H1 (cell line): ENCODE data around the gene CELF1. TPM values are rescaled to one million over a fixed set of nuclear protein-coding genes. Genes with fewer than 3 reads are reported as not detected.

Source experiments
- CTCF ChIA-PET: fragments of 300-600 bp; sonication (Branson Sonifier 250); formaldehyde crosslinking; loops from one replicate; lab custom pipeline; 2021; ENCODE audit not compliant: partially characterized antibody; lab: Charles Lee
- POLR2A ChIA-PET: fragments of 300-600 bp; sonication (Branson Sonifier 250); formaldehyde crosslinking; loops from one replicate; lab custom pipeline; 2021; ENCODE audit warnings: inconsistent platforms; ENCODE audit not compliant: partially characterized antibody; lab: Charles Lee
- DNase-seq, 2 experiments: peaks; one replicate each; pipeline versions ENCODE4 v3.0.0 to v3.0.0-alpha.2; 2010 to 2022; ENCODE audit warnings: low spot score in 2 of 2, low read depth in 1 of 2, mixed read lengths in 1 of 2
- FAIRE-seq: peaks from 2 replicates; lab custom pipeline; 2011; peaks lifted over from hg19 to GRCh38; lab: Jason Lieb, UNC
- H2AFZ ChIP-seq: 2 replicates; pipeline ENCODE4 v1.8.1; 2012; ENCODE audit warnings: low read length, inconsistent platforms
- H2AK5ac ChIP-seq: 2 replicates; pipeline ENCODE4 v1.6.1; 2013; ENCODE audit warnings: low read depth, low read length
- H2BK120ac ChIP-seq: replicated peaks from 2 replicates; pipeline ENCODE3; 2013; ENCODE audit warnings: low read depth, low read length, inconsistent platforms
- H2BK12ac ChIP-seq: 2 replicates; pipeline ENCODE4 v1.6.1; 2013; ENCODE audit warnings: low read depth, low read length
- H2BK15ac ChIP-seq: 2 replicates; pipeline ENCODE4 v1.6.1; 2013; ENCODE audit warnings: low read length
- H2BK20ac ChIP-seq: 2 replicates; pipeline ENCODE4 v1.6.1; 2013; ENCODE audit warnings: low read length
- H2BK5ac ChIP-seq: 2 replicates; pipeline ENCODE4 v1.6.1; 2013; ENCODE audit warnings: low read depth, low read length
- H3K14ac ChIP-seq: 2 replicates; pipeline ENCODE4 v1.6.1; 2013; ENCODE audit warnings: inconsistent platforms; ENCODE audit not compliant: insufficient read length
- H3K18ac ChIP-seq: 2 replicates; pipeline ENCODE4 v1.6.1; 2013; ENCODE audit warnings: low read length; ENCODE audit errors: extremely low read depth
- H3K23ac ChIP-seq: 2 replicates; pipeline ENCODE4 v1.6.1; 2013; ENCODE audit warnings: inconsistent platforms; ENCODE audit not compliant: insufficient read length
- H3K23me2 ChIP-seq: 2 replicates; pipeline ENCODE4 v1.6.1; 2013; ENCODE audit warnings: low read depth, low read length
- H3K27ac ChIP-seq: 2 replicates; pipeline ENCODE4 v1.6.1; 2011; ENCODE audit warnings: low read depth, low read length, inconsistent platforms
- H3K27me3 ChIP-seq, 4 experiments: replicated peaks in 1 of 4; 1 replicate in 1 of 4; 2 replicates in 3 of 4; pipeline versions ENCODE4 v1.6.1 to v1.8.1; 2011 to 2013; ENCODE audit warnings: low read length in 3 of 4, mild to moderate bottlenecking in 3 of 4, inconsistent platforms in 2 of 4, mixed read lengths in 2 of 4, moderate library complexity in 1 of 4; ENCODE audit not compliant: control insufficient read depth in 3 of 4, insufficient read depth in 3 of 4; ENCODE audit errors: extremely low read depth in 1 of 4
- H3K36me3 ChIP-seq, 4 experiments: 2 replicates each; pipeline versions ENCODE4 v1.6.1 to v1.8.1; 2011 to 2013; ENCODE audit warnings: mild to moderate bottlenecking in 4 of 4, low read length in 3 of 4, moderate library complexity in 2 of 4, control low read depth in 1 of 4, inconsistent platforms in 1 of 4; ENCODE audit not compliant: insufficient read depth in 4 of 4, control insufficient read depth in 2 of 4
- H3K4ac ChIP-seq: replicated peaks from 2 replicates; pipeline ENCODE3; 2013; ENCODE audit warnings: low read length, low read depth, mixed read lengths, inconsistent platforms; ENCODE audit not compliant: insufficient read length
- H3K4me1 ChIP-seq, 4 experiments: replicated peaks in 1 of 4; 1 replicate in 1 of 4; 2 replicates in 3 of 4; pipeline versions ENCODE4 v1.6.1 to v1.8.1; 2011 to 2013; ENCODE audit warnings: low read length in 3 of 4, inconsistent platforms in 2 of 4, mixed read lengths in 1 of 4; ENCODE audit not compliant: insufficient read depth in 4 of 4, control insufficient read depth in 3 of 4
- H3K4me2 ChIP-seq, 2 experiments: 2 replicates each; pipeline versions ENCODE4 v1.6.1 to v1.8.1; 2011 to 2013; ENCODE audit warnings: low read depth in 2 of 2, low read length in 2 of 2, control low read depth in 1 of 2, inconsistent platforms in 1 of 2, mild to moderate bottlenecking in 1 of 2; ENCODE audit not compliant: insufficient read depth in 1 of 2
- H3K4me3 ChIP-seq, 4 experiments: fragments of 200-600, 300-600 bp in 1 of 4; sonication (generic), shearing (Covaris generic), sonication (Bioruptor Twin) in 1 of 4; 2 replicates each; pipeline versions ENCODE4 v1.5.1 to v1.8.1; 2011 to 2016; ENCODE audit warnings: low read length in 4 of 4, low read depth in 3 of 4, control low read depth in 2 of 4, inconsistent platforms in 2 of 4, mild to moderate bottlenecking in 2 of 4, mixed read lengths in 1 of 4, moderate library complexity in 1 of 4; ENCODE audit not compliant: insufficient read depth in 2 of 4; ENCODE audit errors: extremely low read depth in 1 of 4
- H3K56ac ChIP-seq: replicated peaks from 2 replicates; pipeline ENCODE3; 2013; ENCODE audit warnings: low read depth, mild to moderate bottlenecking, mixed read lengths, low read length, inconsistent platforms; ENCODE audit not compliant: insufficient read length
- H3K79me1 ChIP-seq: 2 replicates; pipeline ENCODE4 v1.6.1; 2013; ENCODE audit warnings: low read depth, low read length, control low read depth
- H3K79me2 ChIP-seq, 2 experiments: 2 replicates each; pipeline versions ENCODE4 v1.6.1 to v1.8.1; 2012 to 2013; ENCODE audit warnings: low read length in 2 of 2, mild to moderate bottlenecking in 2 of 2, inconsistent platforms in 1 of 2; ENCODE audit not compliant: insufficient read depth in 2 of 2, control insufficient read depth in 1 of 2
- H3K9ac ChIP-seq, 4 experiments: replicated peaks in 1 of 4; 1 replicate in 1 of 4; 2 replicates in 3 of 4; pipeline versions ENCODE4 v1.6.1 to v1.8.1; 2011 to 2013; ENCODE audit warnings: low read depth in 3 of 4, low read length in 3 of 4, control low read depth in 2 of 4, mild to moderate bottlenecking in 2 of 4, moderate library complexity in 2 of 4, inconsistent platforms in 1 of 4; ENCODE audit errors: extremely low read depth in 1 of 4
- H3K9me3 ChIP-seq, 2 experiments: 2 replicates each; pipeline versions ENCODE4 v1.6.1 to v1.8.1; 2012 to 2013; ENCODE audit warnings: mild to moderate bottlenecking in 2 of 2, moderate library complexity in 2 of 2, control low read depth in 1 of 2, inconsistent platforms in 1 of 2, low read depth in 1 of 2, low read length in 1 of 2, mixed read lengths in 1 of 2; ENCODE audit not compliant: insufficient read depth in 2 of 2
- H4K20me1 ChIP-seq, 2 experiments: replicated peaks in 1 of 2; 2 replicates each; pipeline versions ENCODE3 to v1.8.1; 2011 to 2013; ENCODE audit warnings: inconsistent platforms in 2 of 2, low read length in 2 of 2, mild to moderate bottlenecking in 1 of 2; ENCODE audit not compliant: insufficient read depth in 2 of 2, control insufficient read depth in 1 of 2
- H4K5ac ChIP-seq: 2 replicates; pipeline ENCODE4 v1.6.1; 2013; ENCODE audit warnings: low read length, low read depth, mixed read lengths, inconsistent platforms; ENCODE audit not compliant: insufficient read length
- H4K8ac ChIP-seq: 2 replicates; pipeline ENCODE4 v1.8.0; 2013; ENCODE audit warnings: mild to moderate bottlenecking, moderate library complexity, low read length, inconsistent platforms; ENCODE audit not compliant: insufficient read depth; ENCODE audit errors: extremely low read depth
- H4K91ac ChIP-seq: replicated peaks from 2 replicates; pipeline ENCODE3; 2013; ENCODE audit warnings: low read length, mixed read lengths, inconsistent platforms; ENCODE audit not compliant: insufficient read length
- ASH2L ChIP-seq: fragments of 200-600, 300-600 bp; sonication (generic); IDR thresholded peaks from one replicate; pipeline ENCODE4 v1.7.1; 2017; ENCODE audit warnings: low read length
- CEBPB ChIP-seq: IDR thresholded peaks from 2 replicates; pipeline ENCODE4 v1.6.1; 2012; ENCODE audit warnings: low read depth, low read length
- CTBP2 ChIP-seq: IDR thresholded peaks from 2 replicates; pipeline ENCODE4 v1.7.0; 2011; ENCODE audit warnings: borderline replicate concordance, mild to moderate bottlenecking, moderate library complexity, mixed read lengths, low read length; ENCODE audit not compliant: insufficient read depth, insufficient read length
- HDAC2 ChIP-seq, 2 experiments: fragments of 300-600 bp in 1 of 2; sonication (generic) in 1 of 2; IDR thresholded peaks; 2 replicates each; pipeline ENCODE4 v1.6.1; 2011 to 2012; ENCODE audit warnings: low read depth in 2 of 2, low read length in 2 of 2, mild to moderate bottlenecking in 2 of 2, moderate library complexity in 2 of 2, borderline replicate concordance in 1 of 2, inconsistent platforms in 1 of 2
- JUN ChIP-seq: IDR thresholded peaks from 2 replicates; pipeline ENCODE4 v1.6.1; 2011; ENCODE audit warnings: low read depth, mild to moderate bottlenecking, improper control_type of control experiment, low read length
- NRF1 ChIP-seq: IDR thresholded peaks from 2 replicates; pipeline ENCODE4 v1.6.1; 2011; ENCODE audit warnings: mild to moderate bottlenecking, low read depth, low read length, improper control_type of control experiment
- POU5F1 ChIP-seq: IDR thresholded peaks from 2 replicates; pipeline ENCODE4 v1.6.1; 2011; ENCODE audit warnings: low read depth, mild to moderate bottlenecking, low read length, moderate library complexity
- RBBP5 ChIP-seq: IDR thresholded peaks from 2 replicates; pipeline ENCODE4 v1.7.1; 2012; ENCODE audit warnings: low read depth, mild to moderate bottlenecking, inconsistent platforms, low read length, moderate library complexity, borderline replicate concordance
- SIRT6 ChIP-seq: IDR thresholded peaks from one replicate; pipeline ENCODE4 v1.7.1; 2012; ENCODE audit warnings: low read length, inconsistent platforms
- TBP ChIP-seq: IDR thresholded peaks from 2 replicates; pipeline ENCODE4 v1.6.1; 2011; ENCODE audit warnings: low read depth, low read length, improper control_type of control experiment
- WGBS, 2 experiments: shearing (Covaris generic) in 1 of 2; methylation state at CpG; one replicate each; pipeline versions ENCODE4 v1.1.6 to v1.1.7; 2013 to 2015; ENCODE audit warnings: low lambda C conversion rate in 2 of 2, mixed read lengths in 2 of 2, inconsistent platforms in 1 of 2, low coverage in 1 of 2, missing lambda C conversion rate in 1 of 2; ENCODE audit not compliant: insufficient replicate concordance in 2 of 2, insufficient coverage in 1 of 2, insufficient read length in 1 of 2; ENCODE audit errors: extremely low coverage in 1 of 2, missing lambda C conversion rate in 1 of 2; 5-methylcytosine and 5-hydroxymethylcytosine counted together
- polyA plus RNA-seq, 7 experiments: library from polyadenylated mRNA; depleted of rRNA in 3 of 7; stranded (reverse) in 5 of 7; unstranded in 2 of 7; fragments of >200 nt in 5 of 7; fragments of 200-250 nt in 2 of 7; gene quantifications; 1 replicate in 5 of 7; 2 replicates in 1 of 7; 4 replicates in 1 of 7; pipeline versions ENCODE4 v1.2.1 to v1.2.3, GENCODE V29; 2011 to 2013; ENCODE audit warnings: missing spikeins in 2 of 7, mixed read lengths in 2 of 7
- total RNA-seq: library from RNA; stranded (reverse); fragmentation: NEBNext Ultra II Directional; extraction: Animal tissue kit (Norgen Biotek cat#: 25700); gene quantifications from 2 replicates; pipeline ENCODE4 v1.2.1, GENCODE V29; 2021
- TF ChIP-seq, protein P1 (sequence below), 3 experiments: IDR thresholded peaks; 1 replicate in 2 of 3; 2 replicates in 1 of 3; pipeline versions ENCODE4 v1.5.1 to v1.6.1; 2011; ENCODE audit warnings: low read length in 3 of 3, mild to moderate bottlenecking in 3 of 3, inconsistent platforms in 2 of 3, low read depth in 1 of 3, moderate library complexity in 1 of 3; ENCODE audit not compliant: insufficient read depth in 1 of 3; ENCODE audit errors: control extremely low read depth in 1 of 3
- TF ChIP-seq, protein P2 (sequence below): IDR thresholded peaks from 2 replicates; pipeline ENCODE4 v1.6.1; 2012; ENCODE audit warnings: inconsistent platforms

CELF1 gene
- total and polyA plus RNA-seq, 2 of the 8 experiments (the other 6 are each of a cell fraction or from before 2014, with no cell fraction given), result 131 to 197 TPM

DNA sequence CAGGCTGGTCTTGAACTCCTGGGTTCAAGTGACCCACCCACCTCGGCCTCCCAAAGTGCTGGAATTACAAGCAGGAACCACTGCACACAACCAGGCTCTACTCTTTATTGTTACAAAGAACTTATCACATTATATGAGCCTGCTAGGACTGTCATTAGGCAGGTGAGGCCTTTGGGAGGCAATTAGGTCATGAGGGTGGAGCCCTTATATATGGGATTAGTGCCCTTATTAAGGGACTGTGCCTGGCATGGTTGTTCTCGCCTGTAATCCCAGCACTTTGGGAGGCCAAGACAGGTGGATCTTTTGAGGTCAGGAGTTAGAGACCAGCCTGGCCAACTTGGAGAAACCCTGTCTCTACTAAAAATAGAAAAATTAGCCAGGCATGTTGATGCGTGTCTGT lies 116.2 kb downstream of the CELF1 start:
- Histone ChIP-seq H3K4me3 (no peak overlapping the region), H3K36me3 (no peaks in the 10 kb centered on the region), H2BK15ac (no peak overlapping the region), H3K9me3 (no peaks in the 10 kb centered on the region), H2BK5ac (no peak overlapping the region), H3K4me1 (no peaks in the 10 kb centered on the region), H3K56ac (no peak overlapping the region), H4K20me1 (no peaks in the 10 kb centered on the region), H2BK12ac (no peak overlapping the region), H2BK20ac (no peak overlapping the region), H3K79me1 (no peaks in the 10 kb centered on the region), H3K79me2 (no peaks in the 10 kb centered on the region), H3K18ac (no peak overlapping the region), H3K9ac (no peak overlapping the region), H3K23ac (no peak overlapping the region), H2BK120ac (no peak overlapping the region), H4K8ac (no peak overlapping the region), H4K91ac (no peak overlapping the region), H2AFZ (no peak overlapping the region), H4K5ac (no peak overlapping the region), H3K27me3 (no peaks in the 10 kb centered on the region), H3K4ac (no peak overlapping the region), H3K4me2 (no peak overlapping the region), H2AK5ac (no peak overlapping the region), H3K27ac (no peak overlapping the region), H3K23me2 (no peaks in the 10 kb centered on the region), H3K14ac (no peak overlapping the region)
- DNase-seq (no peak), FAIRE-seq (no peak)
- 91% methylated on average over 3 of the region's 3 CpGs; no CpG with 5 or more reads in 1 of the 2 experiments for WGBS, 2 experiments
- CTCF ChIA-PET, result interaction anchor here (1.5 kb wide), 1 partner anchor 24 kb away, joined by 5 read pairs; no protein-coding TSS in a partner anchor
- POLR2A ChIA-PET, result interaction anchor here (1.0 to 2.5 kb wide), 3 partner anchors 11 to 21 kb away, joined by 3 to 11 read pairs (median 5); partner anchors contain the start of gene PSMC3
- TF ChIP-seq RBBP5, result no peak
- no peak for TF ChIP-seq JUN
- no peak for TF ChIP-seq POU5F1
- no peak for TF ChIP-seq TBP
- TF ChIP-seq, protein P1, sequence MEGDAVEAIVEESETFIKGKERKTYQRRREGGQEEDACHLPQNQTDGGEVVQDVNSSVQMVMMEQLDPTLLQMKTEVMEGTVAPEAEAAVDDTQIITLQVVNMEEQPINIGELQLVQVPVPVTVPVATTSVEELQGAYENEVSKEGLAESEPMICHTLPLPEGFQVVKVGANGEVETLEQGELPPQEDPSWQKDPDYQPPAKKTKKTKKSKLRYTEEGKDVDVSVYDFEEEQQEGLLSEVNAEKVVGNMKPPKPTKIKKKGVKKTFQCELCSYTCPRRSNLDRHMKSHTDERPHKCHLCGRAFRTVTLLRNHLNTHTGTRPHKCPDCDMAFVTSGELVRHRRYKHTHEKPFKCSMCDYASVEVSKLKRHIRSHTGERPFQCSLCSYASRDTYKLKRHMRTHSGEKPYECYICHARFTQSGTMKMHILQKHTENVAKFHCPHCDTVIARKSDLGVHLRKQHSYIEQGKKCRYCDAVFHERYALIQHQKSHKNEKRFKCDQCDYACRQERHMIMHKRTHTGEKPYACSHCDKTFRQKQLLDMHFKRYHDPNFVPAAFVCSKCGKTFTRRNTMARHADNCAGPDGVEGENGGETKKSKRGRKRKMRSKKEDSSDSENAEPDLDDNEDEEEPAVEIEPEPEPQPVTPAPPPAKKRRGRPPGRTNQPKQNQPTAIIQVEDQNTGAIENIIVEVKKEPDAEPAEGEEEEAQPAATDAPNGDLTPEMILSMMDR (IDR thresholded peaks at IDR 0.05; ENCODE audit: control extremely low read depth in 1 of 3, insufficient read depth in 1 of 3, low read depth in 1 of 3, low read length in 3 of 3), result no peak
- no peak for TF ChIP-seq NRF1
- no peak for TF ChIP-seq CEBPB
- TF ChIP-seq SIRT6, result no peak
- no peak for TF ChIP-seq ASH2L
- no peak for TF ChIP-seq HDAC2 (IDR thresholded peaks at IDR 0.05; ENCODE audit: borderline replicate concordance in 1 of 2, low read depth in 2 of 2, low read length in 2 of 2)
- TF ChIP-seq, protein P2, sequence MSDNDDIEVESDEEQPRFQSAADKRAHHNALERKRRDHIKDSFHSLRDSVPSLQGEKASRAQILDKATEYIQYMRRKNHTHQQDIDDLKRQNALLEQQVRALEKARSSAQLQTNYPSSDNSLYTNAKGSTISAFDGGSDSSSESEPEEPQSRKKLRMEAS, result no peak
- TF ChIP-seq CTBP2, result no peak
